Activated T-helper 2 cell treated with anti-CD3 and anti-CD28 coated beads, Interferon-gamma antibody, Interleukin-2, Interleukin-4, amounts not matched to agents 10 μg/mL and 5 μg/mL and 100 μg/mL, durations not matched to agents 14 hours and 24 hours and 36 hours (primary cell): ENCODE results near the gene ZNF335. TPM values are rescaled to one million over a fixed set of nuclear protein-coding genes. Genes with fewer than 3 reads are reported as not detected.

Experiments
- DNase-seq: peaks from one replicate; pipeline ENCODE4 v3.0.0; 2021; ENCODE audit warnings: low spot score
- H3K27ac Mint-ChIP-seq: one replicate; pipeline ENCODE4 v1.8.0; 2021; ENCODE audit warnings: mixed read lengths
- H3K27me3 Mint-ChIP-seq: one replicate; pipeline ENCODE4 v1.8.0; 2021; ENCODE audit warnings: low read depth, mixed read lengths
- H3K36me3 Mint-ChIP-seq: one replicate; pipeline ENCODE4 v1.8.0; 2021; ENCODE audit warnings: low read depth, mixed read lengths
- H3K4me1 Mint-ChIP-seq: one replicate; pipeline ENCODE4 v1.8.0; 2021; ENCODE audit warnings: low read depth, mixed read lengths
- H3K4me3 Mint-ChIP-seq: one replicate; pipeline ENCODE4 v1.8.0; 2021; ENCODE audit warnings: low read depth, mild to moderate bottlenecking, moderate library complexity, mixed read lengths
- H3K9me3 Mint-ChIP-seq: one replicate; pipeline ENCODE4 v1.8.0; 2021; ENCODE audit warnings: mixed read lengths
- intact Hi-C: fragments of 100-400 bp; cut with micrococcal nuclease; formaldehyde crosslinking; loops from one replicate; pipeline ENCODE4 v1.15.1; 2023
- total RNA-seq: library from RNA; stranded (reverse); gene quantifications from 2 replicates; pipeline ENCODE4 v1.2.3, GENCODE V29; 2022

Gene ZNF335
- total RNA-seq, 1 donor from 2014 or later = 35.7 TPM

GRCh38 chr20:46011631-46012482 lies 39.9 kb upstream of the ZNF335 start:
- H3K36me3 Mint-ChIP-seq = peaks cover 5% of the 10 kb centered on the region
- no peak for DNase-seq
- H3K9me3 Mint-ChIP-seq = no peaks in the 10 kb centered on the region
- intact Hi-C loops = loop anchor here (1.0 to 5.0 kb wide), 2 partner anchors 25 to 40 kb away; partner anchors contain the start of gene ZNF335
- peak overlapping the region; percentile 35 for H3K4me3 Mint-ChIP-seq
- no peak overlapping the region for H3K27ac Mint-ChIP-seq
- H3K4me1 Mint-ChIP-seq = peaks cover 47% of the 10 kb centered on the region
- peaks cover 62% of the 10 kb centered on the region for H3K27me3 Mint-ChIP-seq

DNA sequence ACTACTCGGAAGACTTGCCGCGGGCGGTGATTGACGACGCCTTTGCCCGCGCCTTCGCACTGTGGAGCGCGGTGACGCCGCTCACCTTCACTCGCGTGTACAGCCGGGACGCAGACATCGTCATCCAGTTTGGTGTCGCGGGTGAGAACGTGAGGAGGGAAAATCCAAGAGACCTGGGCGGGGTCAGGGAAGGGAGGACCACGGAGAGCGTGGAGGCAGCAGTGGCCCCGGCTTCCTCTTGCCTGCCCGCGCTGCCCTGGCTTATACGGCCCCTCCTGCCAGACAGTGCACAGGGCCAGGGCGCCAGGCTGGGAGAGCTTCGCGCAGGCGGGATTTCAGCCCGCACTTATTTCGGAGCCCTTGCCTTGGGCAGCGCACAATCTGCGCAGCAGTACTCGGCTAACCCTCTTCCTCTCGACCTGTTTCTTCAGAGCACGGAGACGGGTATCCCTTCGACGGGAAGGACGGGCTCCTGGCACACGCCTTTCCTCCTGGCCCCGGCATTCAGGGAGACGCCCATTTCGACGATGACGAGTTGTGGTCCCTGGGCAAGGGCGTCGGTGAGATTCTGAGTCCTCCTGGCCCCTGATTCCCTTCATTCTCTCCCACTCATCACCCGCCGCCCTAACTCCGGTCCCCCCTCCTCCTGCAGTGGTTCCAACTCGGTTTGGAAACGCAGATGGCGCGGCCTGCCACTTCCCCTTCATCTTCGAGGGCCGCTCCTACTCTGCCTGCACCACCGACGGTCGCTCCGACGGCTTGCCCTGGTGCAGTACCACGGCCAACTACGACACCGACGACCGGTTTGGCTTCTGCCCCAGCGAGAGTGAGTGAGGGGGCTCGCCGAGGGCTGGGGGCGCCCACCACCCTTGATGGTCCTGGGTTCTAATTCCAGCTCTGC lies 38.7 kb upstream of the ZNF335 start:
- no peak for DNase-seq
- intact Hi-C loops = loop anchor here (5.0 kb wide), 1 partner anchor 38 kb away; the partner anchor contains the start of gene ZNF335
- Mint-ChIP-seq H3K4me1 (peaks cover 56% of the 10 kb centered on the region), H3K4me3 (peak overlapping the region; percentile 49), H3K9me3 (no peaks in the 10 kb centered on the region), H3K27me3 (peaks cover 60% of the 10 kb centered on the region), H3K27ac (no peak overlapping the region), H3K36me3 (peaks cover 5% of the 10 kb centered on the region)

- no peak overlapping the region for H3K4me3 Mint-ChIP-seq
- no peak for DNase-seq
- H3K27ac Mint-ChIP-seq = no peak overlapping the region
- H3K36me3 Mint-ChIP-seq = peaks cover 5% of the 10 kb centered on the region
- peaks cover 55% of the 10 kb centered on the region for H3K27me3 Mint-ChIP-seq
- no peaks in the 10 kb centered on the region for H3K9me3 Mint-ChIP-seq
- H3K4me1 Mint-ChIP-seq = peaks cover 61% of the 10 kb centered on the region
- intact Hi-C loops = loop anchor here (5.0 kb wide), 1 partner anchor 38 kb away; the partner anchor contains the start of gene ZNF335
Measured at GRCh38 chr20:46009816-46010215, 37.8 kb upstream of the ZNF335 start.

DNA sequence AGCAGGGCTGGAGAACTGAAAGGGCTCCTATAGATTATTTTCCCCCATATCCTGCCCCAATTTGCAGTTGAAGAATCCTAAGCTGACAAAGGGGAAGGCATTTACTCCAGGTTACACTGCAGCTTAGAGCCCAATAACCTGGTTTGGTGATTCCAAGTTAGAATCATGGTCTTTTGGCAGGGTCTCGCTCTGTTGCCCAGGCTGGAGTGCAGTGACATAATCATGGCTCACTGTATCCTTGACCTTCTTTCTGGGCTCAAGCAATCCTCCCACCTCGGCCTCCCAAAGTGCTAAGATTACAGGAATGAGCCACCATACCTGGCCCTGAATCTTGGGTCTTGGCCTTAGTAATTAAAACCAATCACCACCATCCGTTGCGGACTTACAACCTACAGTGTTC lies 35.7 kb upstream of the ZNF335 start:
- H3K27me3 Mint-ChIP-seq = peaks cover 52% of the 10 kb centered on the region
- no peaks in the 10 kb centered on the region for H3K9me3 Mint-ChIP-seq
- peaks cover 5% of the 10 kb centered on the region for H3K36me3 Mint-ChIP-seq
- H3K27ac Mint-ChIP-seq = no peak overlapping the region
- no peak for DNase-seq
- intact Hi-C loops = no loop called here
- no peak overlapping the region for H3K4me3 Mint-ChIP-seq
- peaks cover 65% of the 10 kb centered on the region for H3K4me1 Mint-ChIP-seq

GRCh38 chr20:46006964-46007363 lies 35.0 kb upstream of the ZNF335 start:
- H3K27me3 Mint-ChIP-seq = peaks cover 46% of the 10 kb centered on the region
- H3K36me3 Mint-ChIP-seq = peaks cover 5% of the 10 kb centered on the region
- intact Hi-C loops = no loop called here
- H3K9me3 Mint-ChIP-seq = no peaks in the 10 kb centered on the region
- peaks cover 64% of the 10 kb centered on the region for H3K4me1 Mint-ChIP-seq
- no peak overlapping the region for H3K27ac Mint-ChIP-seq
- H3K4me3 Mint-ChIP-seq = no peak overlapping the region
- DNase-seq = no peak

DNA sequence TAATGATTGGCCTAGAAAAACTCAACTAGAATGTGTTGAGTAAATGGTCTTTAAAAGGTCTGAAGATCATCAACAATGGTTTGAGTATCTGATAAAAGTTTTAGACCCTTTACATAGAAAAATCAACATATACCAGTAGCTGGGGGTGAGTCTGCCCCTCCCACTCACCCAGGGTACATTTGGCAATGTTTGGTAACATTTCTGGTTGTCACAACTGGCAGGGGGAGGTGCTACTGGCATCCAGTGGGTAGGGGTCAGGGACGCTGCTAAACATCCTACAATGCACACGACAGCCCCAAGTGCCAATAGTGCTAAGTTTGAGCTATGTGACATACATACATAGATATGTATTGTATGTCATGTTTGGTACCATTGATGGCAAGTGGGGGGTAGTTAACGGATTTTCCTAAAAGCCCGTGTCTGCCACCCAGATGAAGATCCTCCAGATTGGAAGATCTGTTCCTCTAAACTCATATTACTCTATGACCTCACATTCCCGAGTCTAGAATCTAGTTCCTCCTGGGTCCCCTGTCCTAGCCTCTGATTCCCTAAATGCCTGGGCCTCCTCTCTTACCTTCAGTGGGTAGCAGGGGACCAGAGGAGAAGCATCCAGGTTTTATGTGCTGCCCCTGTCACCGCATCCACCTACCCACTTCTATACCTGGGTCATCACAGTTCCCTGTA lies 34.2 kb upstream of the ZNF335 start:
- no peaks in the 10 kb centered on the region for H3K9me3 Mint-ChIP-seq
- peak overlapping the region; percentile 58 for H3K4me3 Mint-ChIP-seq
- intact Hi-C loops = no loop called here
- no peak for DNase-seq
- H3K36me3 Mint-ChIP-seq = no peaks in the 10 kb centered on the region
- H3K27ac Mint-ChIP-seq = peak overlapping the region; percentile 56
- H3K27me3 Mint-ChIP-seq = peaks cover 38% of the 10 kb centered on the region
- H3K4me1 Mint-ChIP-seq = peaks cover 56% of the 10 kb centered on the region

DNA sequence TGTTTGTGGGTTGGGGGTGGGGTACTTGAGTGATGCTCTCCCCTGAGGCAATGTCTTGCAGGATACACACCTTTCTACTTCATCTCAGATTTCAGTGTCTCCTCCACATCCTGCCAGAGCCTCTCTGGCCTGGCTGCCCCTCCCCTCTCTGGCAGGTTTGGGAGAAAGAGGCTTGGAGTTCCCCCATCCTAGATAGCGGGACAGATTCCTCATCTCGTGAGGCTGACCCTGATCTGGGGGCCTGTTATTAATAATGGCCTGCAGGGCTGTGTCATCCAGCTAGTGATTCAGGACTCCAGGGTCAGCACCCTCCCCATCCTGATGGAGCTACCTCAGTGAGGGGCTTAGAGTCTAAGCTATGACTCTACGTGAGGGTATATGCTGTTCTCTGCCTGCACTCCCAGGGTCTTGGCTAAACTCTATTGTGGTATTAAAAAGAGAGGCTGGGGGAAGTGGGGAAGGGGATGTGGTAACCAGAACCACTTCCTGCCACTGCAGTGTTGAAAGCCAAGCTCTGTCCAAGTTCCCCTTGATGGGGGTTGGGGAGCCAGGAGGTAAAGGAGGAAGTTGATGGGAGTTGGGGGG lies 33.0 kb upstream of the ZNF335 start:
- DNase-seq = no peak
- H3K9me3 Mint-ChIP-seq = no peaks in the 10 kb centered on the region
- H3K27ac Mint-ChIP-seq = no peak overlapping the region
- peaks cover 28% of the 10 kb centered on the region for H3K27me3 Mint-ChIP-seq
- H3K36me3 Mint-ChIP-seq = no peaks in the 10 kb centered on the region
- peaks cover 54% of the 10 kb centered on the region for H3K4me1 Mint-ChIP-seq
- H3K4me3 Mint-ChIP-seq = peak overlapping the region; percentile 49
- intact Hi-C loops = no loop called here

- Mint-ChIP-seq H3K27me3 (peaks cover 21% of the 10 kb centered on the region), H3K4me3 (no peak overlapping the region), H3K9me3 (no peaks in the 10 kb centered on the region), H3K36me3 (no peaks in the 10 kb centered on the region), H3K4me1 (peaks cover 55% of the 10 kb centered on the region), H3K27ac (no peak overlapping the region)
- no peak for DNase-seq
- intact Hi-C loops = no loop called here
Measured at GRCh38 chr20:46004187-46004586, 32.2 kb upstream of the ZNF335 start.

- H3K27me3 Mint-ChIP-seq = peaks cover 13% of the 10 kb centered on the region
- intact Hi-C loops = no loop called here
- H3K9me3 Mint-ChIP-seq = no peaks in the 10 kb centered on the region
- no peaks in the 10 kb centered on the region for H3K36me3 Mint-ChIP-seq
- no peak overlapping the region for H3K27ac Mint-ChIP-seq
- H3K4me3 Mint-ChIP-seq = no peak overlapping the region
- DNase-seq = no peak
- peaks cover 57% of the 10 kb centered on the region for H3K4me1 Mint-ChIP-seq
Measured at GRCh38 chr20:46002008-46002407, 30.0 kb upstream of the ZNF335 start.

- no peak for DNase-seq
- no peak overlapping the region for H3K27ac Mint-ChIP-seq
- intact Hi-C loops = no loop called here
- no peak overlapping the region for H3K4me3 Mint-ChIP-seq
- H3K4me1 Mint-ChIP-seq = peaks cover 57% of the 10 kb centered on the region
- peaks cover 13% of the 10 kb centered on the region for H3K27me3 Mint-ChIP-seq
- H3K36me3 Mint-ChIP-seq = no peaks in the 10 kb centered on the region
- H3K9me3 Mint-ChIP-seq = no peaks in the 10 kb centered on the region
Measured at GRCh38 chr20:46001498-46001897, 29.5 kb upstream of the ZNF335 start.

GRCh38 chr20:46000262-46000996 lies 28.4 kb upstream of the ZNF335 start:
- intact Hi-C loops = no loop called here
- Mint-ChIP-seq H3K36me3 (no peaks in the 10 kb centered on the region), H3K4me3 (no peak overlapping the region), H3K27ac (no peak overlapping the region), H3K27me3 (peaks cover 11% of the 10 kb centered on the region), H3K4me1 (peaks cover 46% of the 10 kb centered on the region), H3K9me3 (no peaks in the 10 kb centered on the region)
- no peak for DNase-seq
